Ectodermal cell (in vitro differentiated cells): ENCODE results near the gene CHST8.

Source experiments
- H3K27ac ChIP-seq: 2 replicates; pipeline ENCODE4 v1.7.0; 2013; ENCODE audit warnings: mild to moderate bottlenecking, low read depth, low read length; ENCODE audit not compliant: insufficient read depth, poor library complexity, severe bottlenecking
- H3K27me3 ChIP-seq: 2 replicates; pipeline ENCODE4 v1.7.0; 2013; ENCODE audit warnings: mild to moderate bottlenecking, low read length; ENCODE audit not compliant: insufficient read depth, control insufficient read depth, poor library complexity, severe bottlenecking
- H3K36me3 ChIP-seq: one replicate; pipeline ENCODE4 v1.7.0; 2013; ENCODE audit warnings: low read length; ENCODE audit not compliant: control insufficient read depth, insufficient read depth
- H3K4me1 ChIP-seq: one replicate; pipeline ENCODE4 v1.7.0; 2013; ENCODE audit warnings: low read length; ENCODE audit not compliant: control insufficient read depth, insufficient read depth
- H3K4me3 ChIP-seq: 2 replicates; pipeline ENCODE4 v1.7.0; 2013; ENCODE audit warnings: low read depth, low read length, control low read depth; ENCODE audit not compliant: insufficient read depth
- H3K9me3 ChIP-seq: 2 replicates; pipeline ENCODE4 v1.7.0; 2013; ENCODE audit warnings: mild to moderate bottlenecking, low read length, moderate library complexity; ENCODE audit not compliant: control insufficient read depth
- WGBS, 2 experiments: methylation state at CpG; one replicate each; pipeline ENCODE4 v1.1.7; 2013; ENCODE audit warnings: missing lambda C conversion rate in 2 of 2; 5-methylcytosine and 5-hydroxymethylcytosine counted together

CHST8 gene

DNA sequence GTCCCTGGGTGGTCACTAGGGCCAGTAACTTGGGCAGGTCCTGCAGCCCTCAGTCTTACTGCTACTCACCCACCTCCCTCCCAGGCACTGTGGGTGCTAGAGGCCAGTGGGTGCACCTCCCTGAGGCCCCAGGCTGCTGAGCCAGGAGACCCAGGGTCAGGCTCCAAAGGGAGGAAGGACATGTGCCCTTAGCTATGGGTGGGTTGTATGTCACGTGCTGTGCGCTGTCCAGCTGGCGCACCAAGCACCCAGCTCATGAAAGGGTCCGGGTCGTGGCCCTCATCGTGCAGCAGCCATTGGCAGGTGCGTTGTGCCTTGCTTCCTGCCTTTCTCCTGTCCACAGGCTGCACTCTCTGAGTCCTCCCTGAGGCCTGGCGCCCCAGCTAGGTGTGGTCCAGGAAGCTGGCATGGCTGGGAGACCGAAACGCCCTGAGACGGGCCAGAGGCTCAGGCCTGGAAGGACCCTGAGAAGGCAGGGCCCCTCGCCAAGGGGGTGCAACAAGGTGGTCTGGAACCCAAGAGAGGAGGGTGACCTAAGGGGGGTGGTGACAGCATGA lies 127.9 kb downstream of the CHST8 start:
- Histone ChIP-seq H3K27ac (no peak overlapping the region), H3K27me3 (no peaks in the 10 kb centered on the region), H3K9me3 (no peaks in the 10 kb centered on the region), H3K36me3 (no peaks in the 10 kb centered on the region), H3K4me1 (peaks cover 6% of the 10 kb centered on the region), H3K4me3 (no peak overlapping the region)
- 94% methylated on average over 12 of the region's 12 CpGs for WGBS, 2 experiments

DNA sequence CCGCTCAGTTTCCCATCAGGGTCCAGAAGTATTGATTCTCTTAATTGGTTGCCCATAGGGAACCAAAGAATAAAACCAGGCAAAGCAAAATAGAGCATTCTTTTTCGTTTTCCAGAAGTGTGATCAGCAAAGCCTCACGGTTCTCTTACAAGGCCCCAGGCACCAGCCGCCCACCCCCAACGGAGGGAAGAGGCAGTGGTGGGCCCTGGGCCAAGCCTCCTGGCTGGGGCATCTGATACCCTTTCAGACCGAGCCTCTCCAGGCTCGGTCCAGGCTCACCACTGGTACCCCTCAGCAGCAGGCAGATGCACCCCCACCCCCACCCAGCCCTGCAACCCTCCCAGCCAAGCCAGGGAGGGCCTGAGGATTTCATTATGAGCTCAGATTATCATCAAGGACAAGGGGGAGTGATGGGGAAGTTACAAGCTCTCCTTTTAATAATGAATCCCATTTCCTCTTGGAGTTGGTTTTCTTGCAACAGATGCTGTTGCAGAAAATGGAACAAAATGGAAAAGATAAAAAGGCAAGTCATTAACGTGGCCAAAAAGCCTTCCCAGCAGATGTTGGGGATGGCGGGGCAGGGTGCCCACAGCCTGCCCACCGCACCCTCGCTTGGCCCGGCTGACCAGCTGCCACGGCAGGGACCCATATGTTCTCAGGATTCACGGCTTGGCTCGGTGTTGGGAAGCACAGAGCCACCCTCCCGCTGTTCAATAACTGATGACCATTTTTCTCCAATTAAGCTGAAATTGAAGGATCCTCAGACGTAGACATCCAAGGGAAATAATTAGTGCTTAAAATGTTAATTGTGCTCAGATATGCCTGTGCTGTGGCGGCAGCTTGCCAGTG lies 129.1 kb downstream of the CHST8 start:
- no peaks in the 10 kb centered on the region for H3K36me3 ChIP-seq
- H3K27me3 ChIP-seq: no peaks in the 10 kb centered on the region
- 84 to 87% methylated on average over 18 of the region's 18 CpGs for WGBS, 2 experiments
- no peak overlapping the region for H3K4me3 ChIP-seq
- no peak overlapping the region for H3K27ac ChIP-seq
- peaks cover 10% of the 10 kb centered on the region for H3K4me1 ChIP-seq
- no peaks in the 10 kb centered on the region for H3K9me3 ChIP-seq

DNA sequence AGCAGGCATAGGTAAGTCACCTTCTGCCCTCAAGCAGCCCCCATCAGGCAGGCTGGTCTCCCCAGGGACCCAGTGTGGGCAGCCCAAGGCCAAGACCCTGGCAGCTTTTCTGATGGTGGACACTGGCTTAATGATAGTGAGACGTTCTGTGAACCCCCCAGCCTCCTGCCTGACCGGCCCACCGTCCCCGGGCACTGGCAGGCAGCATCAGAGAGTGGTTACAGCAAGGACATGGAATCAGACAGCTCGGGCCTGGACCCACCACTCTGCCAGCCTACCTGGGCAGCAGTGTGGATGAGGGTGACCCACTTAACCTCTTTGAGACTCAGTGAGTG lies 129.7 kb downstream of the CHST8 start:
- 91 to 93% methylated on average over 5 of the region's 5 CpGs for WGBS, 2 experiments
- H3K27me3 ChIP-seq: no peaks in the 10 kb centered on the region
- H3K36me3 ChIP-seq: no peaks in the 10 kb centered on the region
- H3K4me3 ChIP-seq: no peak overlapping the region
- H3K9me3 ChIP-seq: no peaks in the 10 kb centered on the region
- H3K4me1 ChIP-seq: peaks cover 16% of the 10 kb centered on the region
- no peak overlapping the region for H3K27ac ChIP-seq

DNA sequence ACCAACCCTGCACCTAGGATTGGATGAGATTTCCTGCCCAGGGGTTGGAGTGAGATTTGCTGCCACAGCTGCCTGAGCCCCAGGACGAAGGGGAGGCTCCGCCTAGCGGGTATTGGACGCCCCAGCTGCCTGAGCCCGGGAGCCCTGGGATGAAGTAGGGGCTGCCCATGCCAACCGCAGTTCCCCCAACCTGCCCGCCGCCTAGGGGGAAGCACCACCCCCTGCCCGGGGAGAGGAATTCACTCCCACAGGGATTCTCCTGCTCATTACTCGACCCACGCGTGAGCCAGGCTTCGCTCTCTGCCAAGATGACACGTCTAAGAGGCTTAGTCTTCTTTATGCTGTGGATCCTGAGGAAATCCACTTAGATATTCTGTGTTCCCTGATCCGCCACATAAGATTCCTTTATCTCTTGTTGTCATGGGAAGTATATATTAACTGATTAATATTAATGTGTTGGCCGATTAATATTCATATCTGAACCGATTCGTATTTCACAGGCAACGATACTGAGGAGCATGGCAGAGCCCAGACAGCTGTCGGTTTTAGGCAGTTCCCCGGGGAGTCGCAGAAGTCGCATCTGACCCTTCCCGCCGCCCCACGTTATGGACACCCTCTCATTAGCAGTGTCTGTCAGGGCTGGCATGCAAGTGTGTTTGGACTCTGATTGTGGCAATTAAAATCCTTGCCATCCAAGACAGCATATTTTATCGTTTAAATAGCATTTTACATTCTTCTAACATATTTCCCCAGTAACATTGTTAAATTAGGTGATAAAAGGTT lies 130.5 kb downstream of the CHST8 start:
- no peaks in the 10 kb centered on the region for H3K9me3 ChIP-seq
- peaks cover 16% of the 10 kb centered on the region for H3K4me1 ChIP-seq
- no peak overlapping the region for H3K4me3 ChIP-seq
- 81 to 83% methylated on average over 26 to 27 of the region's 27 CpGs for WGBS, 2 experiments
- H3K36me3 ChIP-seq: no peaks in the 10 kb centered on the region
- no peaks in the 10 kb centered on the region for H3K27me3 ChIP-seq
- H3K27ac ChIP-seq: no peak overlapping the region

DNA sequence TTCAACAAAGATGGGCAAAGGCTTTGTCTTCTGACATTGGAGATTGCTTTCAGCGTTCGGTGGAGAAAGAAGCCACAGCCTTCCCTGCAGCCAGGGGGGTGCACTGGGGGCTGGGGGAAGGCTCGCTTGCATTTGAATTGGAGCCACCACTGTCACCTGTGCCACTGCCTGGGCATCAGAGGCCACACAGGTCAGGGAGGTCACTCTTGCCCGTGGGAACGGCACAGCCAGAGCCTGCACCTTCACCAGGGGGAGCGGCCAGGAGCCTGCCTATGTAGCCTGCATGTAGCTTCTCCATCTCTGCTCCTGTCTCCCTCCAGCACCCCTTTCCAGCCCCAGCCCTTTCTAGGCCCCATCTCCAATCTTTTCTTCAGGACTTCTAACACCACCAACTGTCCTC lies 131.2 kb downstream of the CHST8 start:
- Histone ChIP-seq H3K27me3 (no peaks in the 10 kb centered on the region), H3K4me1 (peaks cover 16% of the 10 kb centered on the region), H3K27ac (no peak overlapping the region), H3K4me3 (no peak overlapping the region), H3K36me3 (no peaks in the 10 kb centered on the region), H3K9me3 (no peaks in the 10 kb centered on the region)
- 87 to 89% methylated on average over 6 of the region's 6 CpGs for WGBS, 2 experiments

DNA sequence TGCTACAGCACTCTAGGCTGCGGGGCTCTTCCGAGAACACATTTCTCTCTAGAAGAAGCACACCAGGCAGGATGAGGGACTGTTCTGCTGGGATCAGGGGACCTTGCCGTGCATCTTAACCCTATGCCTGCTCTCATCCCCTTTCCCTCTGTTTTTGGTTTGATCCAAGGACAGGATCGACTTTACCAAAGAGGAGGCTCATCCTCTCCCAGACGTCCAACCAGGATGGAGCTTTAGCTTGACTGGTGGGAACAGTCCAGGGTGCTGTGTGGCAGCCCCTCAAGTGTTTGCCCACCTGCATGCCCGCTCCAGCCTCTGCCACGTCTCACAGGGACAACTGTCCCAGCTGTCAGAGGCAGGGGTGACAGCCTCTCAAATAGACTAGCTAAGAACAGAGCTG lies 132.6 kb downstream of the CHST8 start:
- H3K27me3 ChIP-seq: no peaks in the 10 kb centered on the region
- H3K4me1 ChIP-seq: peaks cover 21% of the 10 kb centered on the region
- 78 to 79% methylated on average over 7 of the region's 7 CpGs for WGBS, 2 experiments

DNA sequence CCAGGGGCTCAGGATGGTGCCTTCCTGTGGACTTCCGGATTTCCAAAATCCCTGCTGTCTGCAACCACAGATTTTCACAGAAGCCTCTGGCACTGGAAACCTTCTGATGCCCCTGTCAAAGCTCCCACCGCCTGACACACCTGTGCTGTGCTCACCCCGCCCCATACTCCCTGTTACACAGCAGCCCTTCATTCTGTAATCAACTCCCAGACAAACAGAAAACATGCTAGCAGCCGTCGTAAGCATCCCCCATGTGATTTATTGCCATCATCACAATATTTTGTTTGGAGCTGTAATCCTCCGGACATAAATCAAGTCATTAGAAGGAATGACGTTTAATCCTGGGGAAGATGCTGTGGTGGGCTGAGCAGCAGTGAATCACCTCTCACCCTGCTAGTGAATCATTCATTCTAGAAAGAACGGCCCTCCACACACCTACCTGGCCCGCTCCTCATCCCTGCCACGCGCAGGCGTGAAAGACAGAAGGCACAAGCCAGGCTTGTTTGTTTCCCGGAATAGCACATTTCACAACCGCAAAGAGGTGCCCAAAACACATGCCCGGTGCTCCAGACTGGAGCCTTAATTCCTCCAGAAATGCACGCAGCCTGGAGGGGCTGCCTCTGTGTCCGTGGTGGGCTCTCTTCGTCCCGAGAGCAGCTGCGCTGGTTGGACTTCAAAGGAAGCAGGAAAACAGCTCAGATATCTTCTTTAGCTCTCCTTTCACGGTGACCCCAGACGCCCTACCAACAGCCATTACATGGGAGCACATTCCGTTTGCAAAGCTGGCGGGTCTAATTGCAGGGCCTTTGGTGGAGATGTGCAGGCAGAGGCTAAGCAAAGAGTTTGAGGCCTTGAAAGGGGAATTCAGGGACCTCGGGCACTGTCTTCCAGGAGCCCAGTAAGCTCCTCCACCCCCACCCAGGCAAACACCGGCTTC lies 133.6 kb downstream of the CHST8 start:
- Histone ChIP-seq H3K27ac (no peak overlapping the region), H3K9me3 (no peaks in the 10 kb centered on the region), H3K4me1 (peaks cover 21% of the 10 kb centered on the region), H3K4me3 (no peak overlapping the region), H3K27me3 (no peaks in the 10 kb centered on the region), H3K36me3 (no peaks in the 10 kb centered on the region)
- 83 to 84% methylated on average over 26 of the region's 26 CpGs for WGBS, 2 experiments

More for the DNA sequence above, 132.6 kb downstream of the CHST8 start:
- Histone ChIP-seq H3K9me3 (no peaks in the 10 kb centered on the region), H3K36me3 (no peaks in the 10 kb centered on the region), H3K27ac (no peak overlapping the region), H3K4me3 (no peak overlapping the region)

DNA sequence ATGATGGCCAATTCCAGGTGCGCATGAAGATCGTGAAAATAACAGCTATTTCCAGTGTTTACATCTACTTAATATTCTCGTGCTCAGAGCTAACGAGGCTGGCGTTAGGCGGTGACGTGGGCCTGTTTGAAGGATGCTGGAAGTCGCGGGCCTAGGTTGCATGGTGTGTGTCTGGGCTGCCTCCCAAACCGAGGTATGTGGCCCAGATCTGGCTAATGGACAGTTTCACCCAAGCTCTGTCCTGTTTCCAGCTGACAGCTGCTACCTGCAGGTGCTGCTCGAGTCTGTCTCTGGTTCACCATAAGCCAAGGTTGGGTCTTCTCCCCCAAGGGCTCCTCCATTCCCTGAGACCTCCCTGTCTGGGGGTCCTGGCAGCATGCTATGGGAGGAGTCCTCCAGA lies 134.4 kb downstream of the CHST8 start:
- Histone ChIP-seq H3K9me3 (no peaks in the 10 kb centered on the region), H3K4me3 (no peak overlapping the region), H3K27ac (no peak overlapping the region), H3K27me3 (no peaks in the 10 kb centered on the region), H3K36me3 (no peaks in the 10 kb centered on the region), H3K4me1 (peaks cover 21% of the 10 kb centered on the region)
- WGBS, 2 experiments: 95% methylated on average over 11 of the region's 11 CpGs

DNA sequence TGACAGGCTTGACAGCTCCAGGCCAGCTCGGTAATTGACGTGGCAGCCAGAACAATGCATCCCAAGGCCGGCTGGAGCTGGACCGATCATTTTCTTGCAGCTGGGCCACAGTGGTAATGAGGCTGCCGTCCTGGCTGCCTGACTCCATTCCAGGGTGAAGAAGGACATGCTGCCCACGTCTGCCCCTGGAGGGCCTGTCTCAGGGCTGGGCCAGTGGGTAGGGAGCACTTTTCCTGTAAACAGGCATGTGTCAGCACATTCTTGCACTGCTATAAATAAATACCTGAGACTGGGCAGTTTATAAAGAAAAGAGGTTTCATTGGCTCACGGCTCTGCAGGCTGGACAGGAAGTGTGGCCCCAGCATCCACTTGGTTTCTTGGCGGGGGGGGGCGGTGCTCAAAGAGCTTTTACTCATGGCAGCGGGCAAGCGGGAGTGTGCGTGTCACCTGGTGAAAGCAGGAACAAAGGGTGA lies 136.8 kb downstream of the CHST8 start:
- H3K9me3 ChIP-seq: no peaks in the 10 kb centered on the region
- no peaks in the 10 kb centered on the region for H3K36me3 ChIP-seq
- peaks cover 15% of the 10 kb centered on the region for H3K4me1 ChIP-seq
- H3K27me3 ChIP-seq: no peaks in the 10 kb centered on the region
- WGBS, 2 experiments: 66 to 69% methylated on average over 12 of the region's 12 CpGs
- no peak overlapping the region for H3K27ac ChIP-seq
- H3K4me3 ChIP-seq: no peak overlapping the region
